LHCN-M2 (cell line): ENCODE data around the gene TMEM132D. TPM values are rescaled to one million over a fixed set of nuclear protein-coding genes. Genes with fewer than 3 reads are reported as not detected.

ENCODE experiments used
- DNase-seq: peaks from one replicate; pipeline ENCODE4 v3.0.0-alpha.2; 2012; ENCODE audit warnings: low read depth
- total RNA-seq: library from RNA; depleted of rRNA; stranded (reverse); fragments of >200 nt; gene quantifications from 2 replicates; pipeline ENCODE4 v1.2.3, GENCODE V29; 2014

The TMEM132D gene
- total RNA-seq, 1 experiment from 2014 or later, result not detected

- DNase-seq, result no peak
Observed at GRCh38 chr12:129466499-129466898, 437.3 kb downstream of the TMEM132D start.

GRCh38 chr12:129459886-129460285, 443.9 kb downstream of the TMEM132D start:
- no peak for DNase-seq

- DNase-seq, result no peak
Observed at GRCh38 chr12:129446696-129447095, 457.1 kb downstream of the TMEM132D start.

GRCh38 chr12:129440278-129440677, 463.5 kb downstream of the TMEM132D start:
- no peak for DNase-seq

- no peak for DNase-seq
Observed at GRCh38 chr12:129434790-129435189, 469.0 kb downstream of the TMEM132D start.

GRCh38 chr12:129428240-129428936, 475.4 kb downstream of the TMEM132D start:
- DNase-seq, result no peak

GRCh38 chr12:129423041-129423580, 480.7 kb downstream of the TMEM132D start:
- no peak for DNase-seq

- DNase-seq, result no peak
Observed at GRCh38 chr12:129413295-129413694, 490.5 kb downstream of the TMEM132D start.

- no peak for DNase-seq
Observed at GRCh38 chr12:129409281-129409680, 494.5 kb downstream of the TMEM132D start.

- DNase-seq, result no peak
Observed at GRCh38 chr12:129404556-129404955, 499.3 kb downstream of the TMEM132D start.

GRCh38 chr12:129401572-129401971, 502.3 kb downstream of the TMEM132D start:
- no peak for DNase-seq

- no peak for DNase-seq
Observed at GRCh38 chr12:129394177-129394825, 509.5 kb downstream of the TMEM132D start.

- DNase-seq, result no peak
Observed at GRCh38 chr12:129393357-129393937, 510.4 kb downstream of the TMEM132D start.

GRCh38 chr12:129385637-129385990, 518.2 kb downstream of the TMEM132D start:
- DNase-seq, result no peak

- DNase-seq, result no peak
Observed at GRCh38 chr12:129383956-129384355, 519.9 kb downstream of the TMEM132D start.

GRCh38 chr12:129381715-129382114, 522.1 kb downstream of the TMEM132D start:
- no peak for DNase-seq

GRCh38 chr12:129379076-129379804, 524.6 kb downstream of the TMEM132D start:
- no peak for DNase-seq

GRCh38 chr12:129378496-129378895, 525.3 kb downstream of the TMEM132D start:
- DNase-seq, result no peak

- DNase-seq, result no peak
Observed at GRCh38 chr12:129373746-129374145, 530.1 kb downstream of the TMEM132D start.

GRCh38 chr12:129372876-129373275, 530.9 kb downstream of the TMEM132D start:
- no peak for DNase-seq

- DNase-seq, result no peak
Observed at GRCh38 chr12:129372348-129372747, 531.5 kb downstream of the TMEM132D start.

- no peak for DNase-seq
Observed at GRCh38 chr12:129371268-129371667, 532.6 kb downstream of the TMEM132D start.
